Colonic mucosa (tissue), 4 donors: Measurements from ENCODE around the gene MED14. TPM values are rescaled to one million over a fixed set of nuclear protein-coding genes. Genes with fewer than 3 reads are reported as not detected.

Experiments
- DNase-seq: peaks from one replicate; pipeline ENCODE4 v3.0.0-alpha.2; 2020
- H3K27ac ChIP-seq: fragments of 200-600 bp; one replicate; pipeline ENCODE4 v1.8.0; 2021
- H3K27me3 ChIP-seq: fragments of 200-600 bp; one replicate; pipeline ENCODE4 v1.8.0; 2021
- H3K36me3 ChIP-seq: fragments of 200-600 bp; one replicate; pipeline ENCODE4 v1.8.0; 2021
- H3K4me1 ChIP-seq: fragments of 200-600 bp; one replicate; pipeline ENCODE4 v1.8.0; 2021; ENCODE audit warnings: mild to moderate bottlenecking
- H3K4me3 ChIP-seq: fragments of 200-600 bp; one replicate; pipeline ENCODE4 v1.8.0; 2021
- H3K9ac ChIP-seq, 2 donors: one replicate each; pipeline ENCODE4 v1.7.0; 2013; ENCODE audit warnings: control low read depth in 2 of 2, low read depth in 2 of 2, low read length in 2 of 2
- H3K9me3 ChIP-seq: fragments of 200-600 bp; one replicate; pipeline ENCODE4 v1.8.0; 2021
- intact Hi-C: fragments of 100-400 bp; cut with DNase I; formaldehyde crosslinking; loops from one replicate; pipeline ENCODE4 v1.14.1; 2022
- total RNA-seq, 2 donors: library from RNA; stranded (reverse); fragmentation: NEBNext Ultra II Directional in 1 of 2; extraction: Animal tissue kit (Norgen Biotek cat#: 25700) in 1 of 2; gene quantifications; one replicate each; pipeline ENCODE4 v1.2.1, GENCODE V29; 2021
- TF ChIP-seq, protein P1 (sequence below): fragments of 200-600 bp; IDR thresholded peaks from one replicate; pipeline ENCODE4 v1.8.0; 2022; ENCODE audit warnings: antibody characterized with exemption, mild to moderate bottlenecking
- donor health status: healthy.
- donor health status: DM: no; HTN: no; CAD: no.
- donor health status: DM: no; HTN: no; CAD: no.

Gene MED14
- total RNA-seq, 2 donors from 2014 or later: 59.1 to 63.0 TPM

DNA sequence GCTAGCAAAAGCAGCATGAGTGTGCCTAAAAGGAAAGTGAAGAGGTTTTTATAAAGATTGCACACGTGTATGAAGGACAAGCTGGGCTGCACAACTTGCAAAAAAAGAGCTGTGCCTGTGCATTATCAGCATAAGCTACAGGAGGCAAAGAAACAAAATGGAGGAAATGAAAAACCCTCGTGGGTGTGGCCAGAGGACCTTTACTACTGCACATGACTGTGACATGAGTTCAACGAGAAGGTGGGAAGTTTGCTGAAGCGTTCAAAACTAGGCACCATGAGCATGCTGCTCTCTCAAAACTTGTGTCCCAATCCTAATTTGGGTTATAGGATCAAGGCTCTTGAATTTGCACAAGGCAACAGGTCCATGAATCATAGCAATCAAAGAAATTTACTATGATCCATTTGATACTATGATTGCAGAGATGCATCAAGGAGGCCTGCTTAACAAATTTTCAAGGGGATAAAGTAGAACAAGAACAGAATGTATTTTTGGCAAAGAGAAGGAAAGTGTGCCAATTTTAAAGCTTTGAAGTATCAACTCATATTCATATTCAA lies 49.9 kb downstream of the MED14 start:
- intact Hi-C loops: no loop called here

DNA sequence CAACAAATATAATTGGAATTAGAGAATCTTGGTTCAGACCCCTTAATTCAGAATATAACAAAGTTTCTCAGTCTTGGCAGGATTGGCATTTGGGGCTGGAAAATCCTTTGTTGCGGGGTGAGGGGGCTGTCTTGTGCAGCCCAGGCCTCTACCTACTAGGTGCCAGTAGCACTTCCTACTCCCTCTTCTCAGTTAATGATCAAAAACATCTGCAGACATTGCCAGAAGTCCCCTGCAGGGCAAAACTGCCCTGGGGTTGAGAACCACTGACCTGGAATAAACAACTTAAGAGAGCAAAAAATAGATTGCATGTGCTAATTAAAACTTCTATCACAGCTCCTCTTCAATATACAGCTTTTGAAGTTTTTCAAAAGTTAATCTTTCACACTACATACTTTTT lies 51.2 kb downstream of the MED14 start:
- intact Hi-C loops: no loop called here
- no peak overlapping the region for H3K27ac ChIP-seq
- DNase-seq: no peak
- H3K27me3 ChIP-seq: no peaks in the 10 kb centered on the region
- H3K9me3 ChIP-seq: no peaks in the 10 kb centered on the region
- TF ChIP-seq, protein P1, sequence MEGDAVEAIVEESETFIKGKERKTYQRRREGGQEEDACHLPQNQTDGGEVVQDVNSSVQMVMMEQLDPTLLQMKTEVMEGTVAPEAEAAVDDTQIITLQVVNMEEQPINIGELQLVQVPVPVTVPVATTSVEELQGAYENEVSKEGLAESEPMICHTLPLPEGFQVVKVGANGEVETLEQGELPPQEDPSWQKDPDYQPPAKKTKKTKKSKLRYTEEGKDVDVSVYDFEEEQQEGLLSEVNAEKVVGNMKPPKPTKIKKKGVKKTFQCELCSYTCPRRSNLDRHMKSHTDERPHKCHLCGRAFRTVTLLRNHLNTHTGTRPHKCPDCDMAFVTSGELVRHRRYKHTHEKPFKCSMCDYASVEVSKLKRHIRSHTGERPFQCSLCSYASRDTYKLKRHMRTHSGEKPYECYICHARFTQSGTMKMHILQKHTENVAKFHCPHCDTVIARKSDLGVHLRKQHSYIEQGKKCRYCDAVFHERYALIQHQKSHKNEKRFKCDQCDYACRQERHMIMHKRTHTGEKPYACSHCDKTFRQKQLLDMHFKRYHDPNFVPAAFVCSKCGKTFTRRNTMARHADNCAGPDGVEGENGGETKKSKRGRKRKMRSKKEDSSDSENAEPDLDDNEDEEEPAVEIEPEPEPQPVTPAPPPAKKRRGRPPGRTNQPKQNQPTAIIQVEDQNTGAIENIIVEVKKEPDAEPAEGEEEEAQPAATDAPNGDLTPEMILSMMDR: no peak
- no peak overlapping the region for H3K4me3 ChIP-seq
- H3K36me3 ChIP-seq: no peaks in the 10 kb centered on the region
- no peak overlapping the region for H3K9ac ChIP-seq
- no peaks in the 10 kb centered on the region for H3K4me1 ChIP-seq

More for the DNA sequence above, 49.9 kb downstream of the MED14 start:
- TF ChIP-seq, protein P1: no peak
- H3K4me3 ChIP-seq: no peak overlapping the region
- no peaks in the 10 kb centered on the region for H3K27me3 ChIP-seq
- H3K9me3 ChIP-seq: no peaks in the 10 kb centered on the region
- no peak overlapping the region for H3K9ac ChIP-seq
- H3K4me1 ChIP-seq: no peaks in the 10 kb centered on the region
- H3K36me3 ChIP-seq: no peaks in the 10 kb centered on the region
- DNase-seq: no peak
- H3K27ac ChIP-seq: no peak overlapping the region

DNA sequence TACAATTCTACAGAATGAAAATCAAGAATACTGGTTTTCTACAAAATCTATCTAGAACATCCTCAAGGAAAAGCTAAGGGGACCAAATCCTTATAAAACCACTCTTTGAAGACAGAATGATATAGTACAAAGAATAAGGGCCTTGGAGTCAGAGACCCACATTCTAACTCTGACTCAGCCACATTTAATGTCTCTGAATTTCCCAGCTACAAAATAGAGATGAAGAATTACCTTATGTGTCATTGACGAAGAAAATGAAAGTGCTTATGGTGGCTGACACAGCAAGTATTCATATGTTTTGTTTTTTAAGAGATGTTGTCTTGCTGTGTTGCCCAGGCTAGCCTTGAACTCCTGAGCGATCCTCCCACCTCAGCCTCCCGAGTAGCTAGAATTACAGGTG lies 52.1 kb downstream of the MED14 start:
- TF ChIP-seq, protein P1: no peak
- Histone ChIP-seq H3K27ac (no peak overlapping the region), H3K27me3 (no peaks in the 10 kb centered on the region), H3K4me3 (no peak overlapping the region), H3K9me3 (no peaks in the 10 kb centered on the region), H3K9ac (no peak overlapping the region), H3K36me3 (no peaks in the 10 kb centered on the region), H3K4me1 (no peaks in the 10 kb centered on the region)
- intact Hi-C loops: no loop called here
- DNase-seq: no peak

DNA sequence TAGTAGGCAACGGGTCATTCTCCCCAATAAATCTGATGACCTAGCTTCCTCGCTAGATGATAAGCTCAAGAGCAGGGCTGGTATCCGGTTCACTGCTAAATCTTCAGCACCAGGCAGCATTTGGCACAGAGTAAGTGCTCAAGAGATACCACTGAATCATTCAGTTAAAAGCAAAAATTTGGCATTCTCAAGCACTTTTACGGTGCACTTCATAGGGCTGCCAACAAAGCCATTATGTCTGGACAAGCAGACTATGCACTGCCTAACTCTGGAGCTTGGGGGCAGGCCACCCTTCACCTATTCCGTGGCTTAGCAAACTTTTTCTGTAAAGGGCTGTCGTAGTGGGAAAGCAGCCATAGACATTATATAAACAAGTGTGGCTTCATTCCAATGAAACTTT lies 64.2 kb downstream of the MED14 start:
- intact Hi-C loops: no loop called here
- no peak for DNase-seq
- Histone ChIP-seq H3K4me1 (no peaks in the 10 kb centered on the region), H3K4me3 (no peak overlapping the region), H3K27ac (no peak overlapping the region), H3K27me3 (peaks cover 3% of the 10 kb centered on the region), H3K9ac (no peak overlapping the region), H3K36me3 (peaks cover 7% of the 10 kb centered on the region), H3K9me3 (no peaks in the 10 kb centered on the region)
- TF ChIP-seq, protein P1: no peak

DNA sequence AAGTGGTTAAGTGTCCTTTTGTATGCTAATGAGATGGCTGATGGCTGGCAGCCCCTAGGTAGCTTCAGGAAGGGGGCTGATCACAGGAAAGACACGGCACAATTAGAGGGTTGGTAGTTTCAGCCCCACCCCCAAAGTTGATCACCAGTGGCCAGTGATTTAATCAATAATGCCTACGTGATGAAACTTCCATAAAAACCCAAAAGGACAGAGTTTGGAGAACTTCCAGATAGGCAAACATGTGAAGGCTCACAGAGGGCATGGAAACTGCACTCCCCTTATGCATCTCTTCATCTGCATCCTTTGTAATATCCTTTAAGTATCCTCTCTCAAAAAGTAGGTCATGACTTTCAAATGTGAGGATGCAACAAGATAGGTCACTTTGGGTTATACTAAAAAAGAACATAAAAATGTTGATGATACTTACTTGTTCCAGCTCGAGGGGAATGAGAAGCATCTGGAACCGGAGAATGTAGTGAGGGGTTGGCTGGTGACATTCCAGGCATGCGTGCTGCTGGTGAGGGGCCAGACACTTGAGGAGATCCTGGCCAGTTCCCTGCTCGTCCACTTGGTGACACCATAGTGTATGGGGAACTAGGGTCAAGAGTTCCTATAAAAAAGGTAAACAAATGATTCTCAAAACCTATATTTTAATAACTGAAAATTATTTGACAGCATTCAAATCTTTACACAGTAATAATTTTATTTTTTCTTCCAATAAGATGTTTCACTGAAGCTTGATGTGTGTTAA lies 71.3 kb downstream of the MED14 start:
- H3K36me3 ChIP-seq: no peaks in the 10 kb centered on the region
- no peaks in the 10 kb centered on the region for H3K9me3 ChIP-seq
- no peaks in the 10 kb centered on the region for H3K4me1 ChIP-seq
- intact Hi-C loops: no loop called here
- TF ChIP-seq, protein P1: no peak
- H3K27me3 ChIP-seq: no peaks in the 10 kb centered on the region
- no peak overlapping the region for H3K4me3 ChIP-seq
- no peak overlapping the region for H3K9ac ChIP-seq
- no peak overlapping the region for H3K27ac ChIP-seq
- no peak for DNase-seq
